ENCODE results near the gene NINL.

Gene NINL

GRCh38 chr20:25468126-25469075 is 116.9 kb downstream of the NINL start:
- TF ChIP-seq ZBTB7A (IDR thresholded peaks at IDR 0.05; ENCODE audit: low read depth) (no peak), TCF12 (IDR thresholded peaks at IDR 0.05; ENCODE audit: low read depth) (no peak), CREB1 (IDR thresholded peaks at IDR 0.05; ENCODE audit: low read depth) (no peak), CEBPB (IDR thresholded peaks at IDR 0.05) (no peak), FOXM1 (IDR thresholded peaks at IDR 0.05; ENCODE audit: borderline replicate concordance, low read depth) (no peak), NFIC (IDR thresholded peaks at IDR 0.05) (no peak), EGR1 (IDR thresholded peaks at IDR 0.05) (no peak), TEAD4 (IDR thresholded peaks at IDR 0.05) (no peak), REST (IDR thresholded peaks at IDR 0.05; ENCODE audit: low read depth) (no peak), TAF1 (IDR thresholded peaks at IDR 0.05; ENCODE audit: low read depth) (no peak), RAD21 (IDR thresholded peaks at IDR 0.05; ENCODE audit: low read depth) (no peak), YY1 (IDR thresholded peaks at IDR 0.05; ENCODE audit: low read depth) (no peak), EP300 (IDR thresholded peaks at IDR 0.05; ENCODE audit: borderline replicate concordance) (no peak), USF1 (IDR thresholded peaks at IDR 0.05) (no peak), MAX (IDR thresholded peaks at IDR 0.05) (no peak)

GRCh38 chr20:25467441-25467840 is 117.9 kb downstream of the NINL start:
- TF ChIP-seq REST (IDR thresholded peaks at IDR 0.05; ENCODE audit: low read depth), result no peak
- TF ChIP-seq ZBTB7A (IDR thresholded peaks at IDR 0.05; ENCODE audit: low read depth), result no peak
- no peak for TF ChIP-seq YY1 (IDR thresholded peaks at IDR 0.05; ENCODE audit: low read depth)
- no peak for TF ChIP-seq FOXM1 (IDR thresholded peaks at IDR 0.05; ENCODE audit: borderline replicate concordance, low read depth)

GRCh38 chr20:25466846-25467245 is 118.5 kb downstream of the NINL start:
- TF ChIP-seq TCF12 (IDR thresholded peaks at IDR 0.05; ENCODE audit: low read depth) (no peak), REST (IDR thresholded peaks at IDR 0.05; ENCODE audit: low read depth) (no peak), FOXM1 (IDR thresholded peaks at IDR 0.05; ENCODE audit: borderline replicate concordance, low read depth) (no peak), YY1 (IDR thresholded peaks at IDR 0.05; ENCODE audit: low read depth) (no peak), CREB1 (IDR thresholded peaks at IDR 0.05; ENCODE audit: low read depth) (no peak), USF1 (IDR thresholded peaks at IDR 0.05) (no peak)

GRCh38 chr20:25465243-25466135 is 119.8 kb downstream of the NINL start:
- TF ChIP-seq CREB1 (IDR thresholded peaks at IDR 0.05; ENCODE audit: low read depth) (no peak), RAD21 (IDR thresholded peaks at IDR 0.05; ENCODE audit: low read depth) (no peak), FOXM1 (IDR thresholded peaks at IDR 0.05; ENCODE audit: borderline replicate concordance, low read depth) (no peak), USF1 (IDR thresholded peaks at IDR 0.05) (no peak), TEAD4 (IDR thresholded peaks at IDR 0.05) (no peak), EP300 (IDR thresholded peaks at IDR 0.05; ENCODE audit: borderline replicate concordance) (no peak), YY1 (IDR thresholded peaks at IDR 0.05; ENCODE audit: low read depth) (no peak), CEBPB (IDR thresholded peaks at IDR 0.05) (no peak)

Measured in Ishikawa (cell line).